Measurements from ENCODE around the gene PLPPR2.
A peak's percentile ranks its signal among the peaks of the same experiment; 100 is the strongest.
"Not testable (repeated sequence)": the region's sequence is repeated elsewhere in the genome, so short reads cannot be mapped to it uniquely, and the experiment has no call there.

The PLPPR2 gene

DNA sequence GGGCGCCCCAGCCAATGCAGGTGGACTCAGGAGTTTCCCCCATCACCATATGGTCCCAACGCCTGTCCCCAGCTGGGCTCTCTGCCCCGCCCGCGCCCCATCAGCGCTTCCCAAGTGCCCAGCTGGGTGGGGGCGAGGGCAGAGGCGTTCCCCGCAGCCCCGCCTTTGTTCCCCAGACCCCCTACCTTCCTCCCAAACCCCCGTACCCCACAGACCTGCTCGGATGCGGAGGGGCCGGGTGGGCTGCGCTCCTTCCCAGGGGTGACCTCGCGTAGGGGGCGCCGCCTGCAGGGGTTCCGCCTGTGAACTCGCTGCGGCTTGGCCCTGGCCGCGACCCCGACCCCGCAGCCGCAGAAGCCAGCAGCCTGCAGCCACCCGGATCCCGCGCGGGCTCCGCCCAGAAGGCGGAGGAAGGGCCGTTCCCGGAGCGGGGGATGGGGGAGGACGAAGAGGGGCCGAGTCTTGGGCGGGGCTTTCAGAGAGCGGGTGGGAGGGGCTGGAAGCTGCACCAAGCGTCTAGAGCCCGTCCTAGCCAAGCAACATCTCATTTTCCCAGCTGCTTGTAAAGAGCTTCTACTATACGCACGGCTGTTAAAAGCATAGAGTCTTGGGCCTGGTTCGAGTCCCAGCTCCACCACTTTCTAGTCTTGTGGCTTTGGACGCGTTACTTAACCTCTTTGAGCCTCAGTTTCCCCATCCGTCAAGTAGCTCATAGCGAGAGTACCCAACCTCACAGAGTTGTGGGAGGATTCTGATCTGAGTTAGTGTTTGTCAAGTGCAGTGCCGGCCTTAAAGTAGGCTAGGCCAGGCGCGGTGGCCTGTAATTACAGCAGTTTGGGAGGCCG lies 15.8 kb upstream of the PLPPR2 start, which contains the start of gene RAB3D:
TSS of gene RAB3D (minus strand) at position 404 of the 845 bp plus-strand sequence. CDS start 2,258 bp downstream, outside the sequence.
- peak; percentile 65 for DNase-seq

DNA sequence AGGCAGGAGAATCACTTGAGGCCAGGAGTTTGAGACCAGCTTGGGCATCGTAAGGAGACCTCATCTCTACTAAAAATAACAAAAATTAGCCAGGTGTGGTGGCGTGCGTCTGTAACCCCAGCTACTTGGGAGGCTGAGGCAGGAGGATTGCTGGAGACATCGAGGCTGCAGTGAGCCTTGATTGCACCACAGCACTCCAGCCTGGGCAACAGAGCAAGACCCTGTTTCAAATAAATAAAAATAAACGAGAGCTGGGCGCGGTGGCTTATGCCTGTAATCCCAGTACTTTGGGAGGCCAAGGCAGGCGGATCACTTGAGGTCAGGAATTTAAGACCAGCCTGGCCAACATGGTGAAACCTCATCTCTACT lies 15.1 kb upstream of the PLPPR2 start:
- not testable (repeated sequence) for DNase-seq

GRCh38 chr19:11342429-11342828 lies 12.8 kb upstream of the PLPPR2 start:
- DNase-seq = no peak

- DNase-seq = no peak
Measured at GRCh38 chr19:11345122-11345803, 10.0 kb upstream of the PLPPR2 start.

GRCh38 chr19:11346104-11346940 lies 8.9 kb upstream of the PLPPR2 start, which contains the start of the genes CCDC159 and TMEM205:
Gene CCDC159 (plus strand): TSS chr19:11346519. CDS start chr19:11346607, 88 bp downstream.
Gene TMEM205 (minus strand): TSS chr19:11346268. CDS start chr19:11345619, 649 bp downstream.
- peak; percentile 88 for DNase-seq

DNA sequence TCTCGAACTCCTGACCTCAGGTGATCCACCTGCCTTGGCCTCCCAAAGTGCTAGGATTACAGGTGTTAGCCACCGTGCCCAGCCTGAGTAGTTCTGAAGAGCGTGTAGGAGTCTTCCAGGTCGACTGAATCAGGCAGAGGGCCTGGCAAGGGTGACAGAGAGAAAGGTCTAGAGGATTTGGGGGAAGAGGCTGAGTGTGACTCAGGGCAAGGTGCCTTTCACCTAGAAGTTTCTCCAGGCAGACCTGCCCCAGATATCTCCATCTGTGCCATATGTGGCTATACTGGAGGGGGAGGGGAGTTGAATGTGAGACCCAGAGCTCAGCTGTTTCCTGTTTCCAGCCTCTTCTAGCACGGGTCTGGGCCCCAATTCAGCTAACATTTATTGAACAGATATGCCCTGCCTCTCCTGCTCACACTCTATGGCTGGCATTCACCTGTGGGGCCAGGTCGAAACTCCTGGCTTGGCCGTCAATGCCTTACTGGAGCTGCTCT lies 7.6 kb upstream of the PLPPR2 start:
- DNase-seq = no peak

DNA sequence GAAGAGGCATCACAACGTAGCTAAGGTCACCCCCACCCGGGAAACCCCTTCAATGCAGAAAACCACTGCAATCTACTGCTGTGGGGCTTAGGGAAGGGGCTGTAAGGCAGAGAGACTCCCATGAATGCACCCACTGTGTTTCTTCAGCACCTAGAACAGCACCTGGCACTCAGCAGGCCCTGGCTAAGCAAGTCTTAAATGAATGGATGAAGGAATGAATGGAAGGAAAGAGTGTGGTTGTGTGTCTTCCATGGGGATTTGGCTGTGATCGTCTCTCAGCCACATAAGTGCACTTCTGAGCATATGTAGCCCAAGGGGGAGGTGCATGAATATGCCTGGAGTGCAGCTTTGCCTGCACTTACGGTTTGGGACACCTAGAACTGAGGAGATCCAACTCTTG lies 6.1 kb upstream of the PLPPR2 start:
- DNase-seq = no peak

GRCh38 chr19:11354102-11354501 lies 1.1 kb upstream of the PLPPR2 start:
- not testable (repeated sequence) for DNase-seq

DNA sequence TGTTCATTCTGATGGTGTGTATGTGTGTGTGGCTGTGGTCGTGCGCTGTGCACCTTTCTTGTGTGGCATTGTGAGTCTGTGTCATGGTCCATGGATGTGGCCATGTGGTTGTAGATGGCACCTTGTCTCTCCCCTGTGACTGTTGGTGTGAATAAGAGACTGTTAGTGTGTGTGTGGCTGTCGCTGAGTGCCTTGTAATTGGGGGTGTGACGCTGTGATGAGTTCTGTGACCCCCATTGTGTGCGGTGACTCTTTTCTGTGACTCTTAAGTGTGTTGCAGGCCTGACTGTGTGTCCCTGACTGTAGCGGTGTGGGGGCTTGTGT lies 804 bp downstream of the PLPPR2 start:
- no peak for DNase-seq

DNA sequence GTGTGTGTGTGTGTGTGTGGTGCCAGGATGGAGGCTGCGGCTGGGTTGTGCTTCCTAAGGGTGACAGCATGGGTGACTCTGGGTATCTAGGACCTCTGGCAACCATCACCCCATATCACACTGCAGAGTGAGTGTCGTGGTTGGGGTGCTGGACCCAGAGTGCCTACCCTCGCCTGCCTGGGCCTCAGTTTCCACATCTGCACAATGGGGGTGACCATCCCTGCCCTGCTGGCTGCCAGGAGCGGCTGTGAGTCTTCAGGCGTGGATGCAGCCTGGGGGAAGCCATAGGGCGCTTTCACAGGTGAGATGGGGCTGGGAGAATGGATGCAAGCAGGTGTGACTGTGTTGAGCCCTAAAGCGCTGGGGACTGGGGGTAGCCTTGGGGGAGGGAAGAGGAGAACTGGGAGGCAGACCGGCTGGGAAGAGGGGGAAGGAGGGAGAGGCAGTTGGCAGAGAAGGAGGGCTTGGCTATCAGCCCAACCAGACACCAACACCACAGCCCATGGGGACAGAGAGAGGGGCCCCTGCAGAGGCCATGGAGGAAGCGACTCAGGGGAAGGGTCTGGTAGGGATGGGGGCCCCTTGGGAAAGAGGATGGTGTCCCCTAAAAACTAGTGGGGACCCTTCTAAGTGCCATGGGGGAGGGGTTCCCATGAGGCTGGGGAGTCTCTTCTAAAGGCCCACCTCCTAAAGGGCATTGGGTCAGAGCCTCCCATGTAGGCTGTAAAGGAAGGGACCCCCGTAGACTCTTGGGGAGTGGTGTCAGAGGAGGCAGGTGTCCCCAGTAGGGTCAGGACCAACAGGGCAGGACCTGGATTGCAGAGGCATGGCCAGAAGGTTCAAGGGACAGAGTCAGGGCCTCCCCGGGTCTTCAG lies 1.7 kb downstream of the PLPPR2 start:
- no peak for DNase-seq

DNA sequence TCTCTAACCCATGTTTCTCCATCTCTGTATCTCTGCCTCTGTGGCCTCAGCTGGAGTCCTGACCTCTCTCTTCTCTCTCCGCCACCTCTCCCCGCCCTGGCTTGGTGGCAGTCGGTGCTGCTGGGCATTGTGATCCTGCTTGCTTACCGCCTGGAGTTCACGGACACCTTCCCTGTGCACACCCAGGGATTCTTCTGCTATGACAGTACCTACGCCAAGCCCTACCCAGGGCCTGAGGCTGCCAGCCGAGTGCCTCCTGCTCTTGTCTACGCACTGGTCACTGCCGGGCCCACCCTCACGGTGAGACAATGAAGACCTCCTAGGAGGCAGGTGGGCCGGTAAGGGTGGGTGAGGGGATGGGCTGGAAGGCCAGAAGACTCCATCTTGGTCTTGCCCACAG lies 4.2 kb downstream of the PLPPR2 start:
- DNase-seq = no peak

- peak; percentile 73 for DNase-seq
Measured at GRCh38 chr19:11361037-11361770, 6.0 kb downstream of the PLPPR2 start.

- no peak for DNase-seq
Measured at GRCh38 chr19:11361771-11362731, 6.8 kb downstream of the PLPPR2 start.

DNA sequence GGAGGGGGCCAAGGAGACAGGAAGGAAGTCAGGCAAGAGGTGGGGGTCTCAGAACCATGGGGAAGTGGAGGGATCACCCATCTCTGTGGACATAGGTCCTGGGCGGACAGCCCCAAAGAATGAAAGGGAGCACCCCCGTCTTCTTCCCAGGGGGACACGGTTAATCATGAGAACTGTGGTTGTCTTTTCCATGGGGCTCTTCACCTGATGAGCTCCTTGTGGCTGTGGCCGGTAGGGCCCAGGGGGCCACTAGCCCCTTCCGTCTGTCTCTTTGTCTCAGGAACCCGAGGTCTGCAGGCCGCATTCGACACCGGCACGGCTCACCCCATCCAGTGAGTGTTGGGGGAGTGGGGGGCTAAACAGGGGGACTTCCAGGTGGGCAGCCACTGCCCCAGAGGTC lies 8.6 kb downstream of the PLPPR2 start:
- DNase-seq = no peak

- no peak for DNase-seq
Measured at GRCh38 chr19:11364296-11364904, 9.2 kb downstream of the PLPPR2 start.

DNA sequence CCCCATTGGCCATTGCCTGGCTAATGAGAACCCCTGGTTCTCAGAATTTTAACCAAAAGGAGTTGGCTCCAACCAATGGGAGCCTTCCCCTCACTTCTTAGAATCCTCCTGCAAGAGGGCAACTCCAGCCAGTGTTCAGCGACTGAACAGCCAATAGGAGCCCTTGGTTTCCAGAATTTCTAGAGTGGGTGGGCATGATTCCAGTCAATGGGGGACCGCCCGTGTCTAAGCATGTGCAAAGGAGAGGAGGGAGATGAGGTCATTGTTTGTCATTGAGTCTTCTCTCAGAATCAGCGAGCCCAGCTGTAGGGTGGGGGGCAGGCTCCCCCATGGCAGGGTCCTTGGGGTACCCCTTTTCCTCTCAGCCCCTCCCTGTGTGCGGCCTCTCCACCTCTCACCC lies 9.7 kb downstream of the PLPPR2 start:
- no peak for DNase-seq

DNA sequence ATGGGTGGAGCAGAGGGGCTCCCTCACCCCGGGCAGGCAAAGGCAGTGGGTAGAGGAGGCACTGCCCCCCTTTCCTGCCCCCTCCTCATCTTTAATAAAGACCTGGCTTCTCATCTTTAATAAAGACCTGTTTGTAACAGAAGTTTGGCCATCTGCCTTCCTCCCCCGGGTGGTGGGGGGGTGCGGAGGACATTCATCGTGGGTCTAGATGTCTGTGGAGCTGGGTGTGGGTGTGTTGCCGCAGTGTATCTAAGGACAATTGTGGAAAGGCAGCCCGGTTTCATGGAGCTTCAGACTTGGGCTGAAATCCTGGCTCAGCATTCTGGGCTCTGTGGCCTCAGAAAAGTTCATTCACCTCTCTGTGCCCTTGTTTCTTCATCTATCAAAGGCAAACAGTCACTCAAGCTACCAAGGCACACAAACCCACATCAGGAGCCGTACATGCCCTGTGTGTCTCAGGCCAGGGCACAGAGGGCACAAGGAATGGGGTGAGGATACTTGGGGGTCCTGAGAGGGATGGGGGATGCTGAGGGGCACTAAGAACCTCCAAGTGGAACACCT lies 10.4 kb downstream of the PLPPR2 start:
- no peak for DNase-seq

GRCh38 chr19:11367528-11367927 lies 12.3 kb downstream of the PLPPR2 start:
- DNase-seq = no peak

GRCh38 chr19:11370744-11371143 lies 15.5 kb downstream of the PLPPR2 start:
- no peak for DNase-seq
